GM18868 (cell line): ENCODE results near the gene RASA3.

Experiments
- ATAC-seq: cut with Tn5 transposase; IDR thresholded peaks from one replicate; pipeline ENCODE4 v1.9.1; 2021; ENCODE audit warnings: mild to moderate bottlenecking, moderate library complexity; ENCODE audit not compliant: unreplicated experiment

RASA3 gene

DNA sequence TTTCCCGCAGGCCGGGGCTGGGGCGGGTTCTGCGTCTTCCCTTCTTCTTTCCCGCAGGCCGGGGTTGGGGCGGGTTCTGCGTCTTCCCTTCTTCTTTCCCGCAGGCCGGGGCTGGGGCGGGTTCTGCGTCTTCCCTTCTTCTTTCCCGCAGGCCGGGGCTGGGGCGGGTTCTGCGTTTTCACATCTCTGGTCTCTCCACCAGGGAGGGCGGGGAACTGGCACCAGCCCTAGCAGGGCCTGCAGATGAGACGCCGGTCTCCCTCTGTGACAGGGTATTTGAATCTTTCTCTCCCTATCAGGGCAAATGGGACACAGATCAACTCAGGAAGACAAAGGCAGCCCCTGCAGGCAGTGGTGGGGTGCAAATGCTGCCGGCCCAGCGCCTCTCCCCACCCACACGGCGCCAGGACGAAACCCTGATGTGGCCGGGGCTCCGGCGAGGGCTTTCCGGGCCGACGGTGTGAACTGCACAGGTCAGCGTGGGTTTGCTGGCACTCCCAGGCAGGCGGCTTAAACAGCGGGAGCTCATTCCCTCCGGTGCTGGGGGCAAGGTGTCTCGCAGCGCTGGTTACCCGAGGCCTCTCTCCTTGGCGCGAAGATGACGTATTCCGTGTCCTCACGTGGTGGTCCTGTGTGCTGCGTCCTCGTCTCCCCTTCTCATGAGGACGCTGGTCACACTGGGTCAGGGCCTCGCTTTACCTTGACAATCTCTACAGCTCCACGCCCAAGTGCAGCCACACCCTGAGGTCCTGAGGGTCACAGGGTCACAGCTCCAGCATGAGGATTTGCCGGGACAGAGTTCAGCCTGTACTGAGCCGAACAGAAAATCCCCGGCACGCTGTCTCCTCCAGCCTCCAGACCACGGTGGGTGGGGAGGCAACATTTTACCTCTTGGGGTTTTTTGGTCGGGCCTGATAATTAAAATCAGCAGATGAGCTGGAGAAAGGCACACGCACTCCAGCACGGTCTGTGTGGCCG is 157.8 kb downstream of the RASA3 start:
- ATAC-seq = no peak

DNA sequence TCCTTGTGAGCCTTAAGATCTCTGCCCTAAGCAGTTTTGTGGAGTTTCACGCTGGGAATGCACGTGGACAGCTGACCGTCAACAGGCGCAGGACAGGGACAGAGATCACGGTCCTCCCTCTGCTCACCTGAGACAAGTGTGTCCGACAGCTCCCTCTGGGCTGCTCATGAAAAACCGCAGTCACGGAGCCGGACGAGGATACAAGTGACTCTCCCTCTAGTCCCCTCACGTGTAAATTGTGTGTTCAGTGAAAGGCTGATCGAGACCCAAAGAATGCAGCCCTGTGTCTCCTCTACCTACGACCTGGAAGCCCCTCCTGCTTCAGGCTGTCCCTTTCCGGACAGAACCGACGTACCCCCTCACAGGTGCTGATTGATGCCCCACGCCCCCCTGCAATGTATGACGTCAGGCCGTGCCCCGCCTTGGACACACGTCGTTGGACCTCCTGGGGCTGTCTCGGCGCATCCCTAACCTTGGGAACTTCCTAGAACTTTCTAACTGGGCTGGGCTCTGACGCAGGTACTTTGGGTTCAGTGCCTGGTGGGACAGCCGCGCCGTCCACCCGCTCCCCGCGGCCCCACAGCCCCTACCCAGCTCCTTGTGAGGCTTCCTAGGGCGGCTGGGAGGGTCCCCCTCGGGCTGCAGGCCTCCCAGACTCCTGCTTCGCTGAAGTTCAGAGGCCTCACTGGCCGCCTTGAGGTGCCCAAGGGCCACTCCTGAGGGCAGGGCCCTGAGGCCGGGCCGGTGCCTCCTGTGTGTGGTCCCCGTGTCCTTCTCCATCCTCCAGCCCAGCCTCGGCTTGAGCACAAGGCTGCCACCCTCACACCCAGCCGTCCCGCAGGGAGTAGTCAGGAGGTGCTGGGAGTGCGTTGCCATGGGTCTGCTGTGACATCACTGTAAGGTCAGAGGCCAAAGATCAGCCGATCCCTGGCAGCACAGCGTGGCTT is 158.9 kb downstream of the RASA3 start, which contains the start of gene C13orf46:
Gene C13orf46, minus strand, starts transcription at position 859 of the 947 bp plus-strand sequence. Its CDS starts 79 bp downstream, at position 780.
- ATAC-seq = no peak

DNA sequence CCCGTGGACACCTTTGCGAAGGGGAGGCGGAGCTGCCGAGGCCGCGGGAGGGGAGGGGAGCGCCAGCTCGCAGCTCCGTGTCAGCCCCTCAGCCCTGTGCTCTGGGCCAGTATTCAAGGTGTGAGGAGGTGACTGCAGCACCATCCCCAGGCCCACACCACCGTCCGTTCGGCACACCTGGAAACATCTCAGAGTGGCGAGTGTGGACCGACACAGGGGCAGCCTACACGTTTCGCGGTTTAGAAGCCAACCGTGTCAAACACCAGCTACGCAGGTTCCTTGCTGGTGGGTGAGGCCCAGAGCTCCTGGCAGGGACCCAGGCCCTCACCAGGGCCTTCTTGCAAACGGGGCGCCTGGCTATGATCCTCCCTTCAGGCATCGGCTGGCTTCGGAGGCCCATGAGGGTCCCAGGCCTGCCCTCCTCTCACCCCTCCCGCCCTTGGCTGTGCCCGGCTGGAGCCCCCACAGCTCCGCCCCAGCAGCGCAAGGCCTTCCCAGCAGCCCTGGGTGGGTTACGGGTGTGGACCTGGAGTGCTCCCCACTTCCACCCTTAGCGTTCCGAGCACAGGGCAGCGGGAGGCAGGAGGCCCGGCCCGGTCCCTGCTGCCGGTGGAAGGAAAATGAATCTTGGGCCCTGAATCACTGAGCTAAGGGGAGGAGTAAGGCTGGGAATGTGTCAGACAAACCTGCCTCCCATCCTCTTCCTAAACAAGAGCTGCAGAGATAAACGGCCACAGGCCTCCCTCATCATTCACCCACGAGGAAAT is 159.8 kb downstream of the RASA3 start:
- ATAC-seq = no peak

DNA sequence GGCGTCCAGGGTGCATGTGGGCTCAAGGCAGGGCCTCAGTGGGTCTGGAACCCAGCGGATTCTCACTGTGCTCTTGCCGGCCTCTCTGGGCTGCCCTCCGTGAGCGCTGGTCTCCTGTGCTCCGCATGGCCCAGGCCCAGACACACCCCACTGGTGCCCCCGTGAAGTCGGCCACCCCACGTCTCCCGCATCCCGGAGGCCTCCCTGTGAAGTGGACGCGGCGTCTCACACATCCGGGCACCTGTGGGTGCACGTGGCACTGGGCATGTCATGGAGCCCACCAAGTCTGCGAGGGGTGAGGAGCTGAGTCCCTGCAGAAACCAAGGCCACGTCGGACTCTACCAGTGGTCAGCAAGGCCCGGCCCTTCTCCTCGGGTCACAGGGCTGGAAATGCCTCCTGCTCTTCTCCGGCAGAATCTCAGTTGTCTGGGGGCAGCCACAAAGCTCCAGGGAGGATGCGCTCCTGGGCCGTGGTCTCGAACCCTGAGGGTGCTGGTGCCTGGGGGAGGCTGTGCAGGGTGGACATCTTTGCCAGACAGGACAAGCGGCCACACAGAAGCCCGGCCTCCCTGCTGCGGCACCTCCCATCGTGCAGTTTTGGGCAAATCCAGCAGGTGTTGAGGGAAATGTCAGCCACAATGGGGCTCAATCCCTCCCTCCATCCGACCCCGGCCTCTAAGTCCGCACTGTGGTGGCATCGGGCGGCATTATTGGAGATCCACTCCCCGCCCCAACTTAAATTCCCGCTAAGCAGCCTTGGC is 160.8 kb downstream of the RASA3 start:
- ATAC-seq = no peak

DNA sequence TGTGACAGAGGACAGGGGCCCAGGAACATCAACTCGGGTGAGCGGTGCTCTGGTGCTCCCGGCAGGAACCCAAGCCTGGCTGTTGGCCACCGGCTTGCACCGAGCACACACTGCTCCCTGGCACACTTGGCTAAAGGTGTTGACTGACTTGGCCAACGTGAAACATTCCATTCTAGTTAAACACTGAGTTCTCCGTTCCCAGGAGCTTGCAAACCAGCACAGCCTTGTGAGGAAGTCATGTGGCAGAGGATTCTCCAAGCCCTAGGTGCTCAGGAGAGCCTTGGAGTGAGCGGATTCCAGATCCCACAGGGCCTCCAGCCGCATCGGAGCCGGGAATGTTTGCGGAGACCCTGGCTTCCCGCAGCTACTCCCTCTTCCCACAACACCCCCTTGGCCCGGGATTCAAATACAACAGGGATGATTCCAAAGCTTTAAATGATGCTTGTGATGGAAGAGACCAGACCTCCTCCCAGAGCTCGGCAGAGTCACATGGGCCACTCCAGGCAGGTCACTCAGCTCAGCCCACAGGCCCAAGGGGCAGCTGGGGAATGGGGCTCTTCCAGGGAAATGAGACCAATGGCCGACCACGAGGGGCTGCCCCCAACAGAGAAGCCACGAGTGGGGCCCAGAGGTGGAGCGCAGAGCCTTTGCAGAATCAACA is 161.5 kb downstream of the RASA3 start:
- no peak for ATAC-seq

DNA sequence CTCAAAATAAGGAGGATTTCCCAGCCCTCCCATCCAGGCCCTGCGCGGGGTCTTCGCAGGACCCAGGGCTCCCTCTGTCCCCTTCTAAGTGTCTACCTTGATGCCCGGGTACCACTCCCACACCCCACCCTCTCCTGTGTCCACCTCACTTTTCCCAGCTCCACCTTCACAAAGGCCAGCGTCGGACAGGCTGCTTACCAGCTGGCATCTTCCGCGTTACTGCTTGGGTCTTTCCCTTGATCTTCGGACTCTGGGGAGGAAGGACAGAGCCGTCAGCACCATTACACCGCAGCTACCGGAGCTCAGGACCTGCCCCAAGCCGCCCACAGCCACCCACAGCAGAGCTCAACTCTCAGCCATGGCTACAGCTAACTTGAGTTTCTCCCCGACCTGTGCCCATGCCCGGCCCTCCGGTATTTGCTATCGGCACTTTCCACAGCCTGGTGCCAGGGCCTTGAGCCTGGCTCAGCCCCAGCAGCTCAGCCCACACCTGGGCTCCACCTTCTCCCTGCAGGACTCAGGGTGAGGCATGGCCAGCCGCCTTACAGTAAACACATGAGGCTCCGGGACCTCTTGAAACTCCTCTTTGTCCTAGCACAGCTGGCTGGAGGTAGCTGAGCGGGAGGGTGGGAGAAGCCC is 162.3 kb downstream of the RASA3 start:
- no peak for ATAC-seq

DNA sequence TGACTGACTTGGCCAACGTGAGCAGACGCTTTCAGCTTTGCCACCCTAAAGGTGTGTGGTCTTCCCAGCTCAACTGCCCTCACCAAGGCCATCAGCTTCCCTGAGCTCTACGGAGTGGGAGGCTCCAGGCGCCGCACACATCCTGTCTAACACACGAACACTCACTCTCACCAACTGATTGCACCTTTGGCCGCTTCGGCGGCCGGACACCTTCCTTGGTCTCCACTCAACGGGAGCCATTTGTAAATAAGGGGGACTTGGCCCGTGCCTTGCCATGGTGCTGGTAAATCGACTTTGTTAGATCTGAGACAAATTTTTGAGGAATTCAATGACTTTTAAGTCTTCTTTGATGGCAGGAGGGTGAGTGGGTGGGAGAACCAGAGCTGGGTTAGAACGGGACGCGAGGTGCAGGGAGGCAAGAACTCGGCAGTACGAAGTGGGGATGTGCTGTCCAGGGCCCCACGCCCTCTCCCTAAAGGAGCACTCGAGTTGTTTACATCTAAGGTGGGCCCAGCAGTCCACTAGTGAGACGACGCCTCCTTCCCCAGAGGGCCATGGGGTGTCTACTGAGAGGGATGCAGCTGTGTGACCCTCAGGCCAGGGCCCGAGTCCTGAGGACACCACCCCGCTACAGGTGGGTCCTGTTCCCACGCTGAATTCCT is 163.0 kb downstream of the RASA3 start:
- no peak for ATAC-seq

DNA sequence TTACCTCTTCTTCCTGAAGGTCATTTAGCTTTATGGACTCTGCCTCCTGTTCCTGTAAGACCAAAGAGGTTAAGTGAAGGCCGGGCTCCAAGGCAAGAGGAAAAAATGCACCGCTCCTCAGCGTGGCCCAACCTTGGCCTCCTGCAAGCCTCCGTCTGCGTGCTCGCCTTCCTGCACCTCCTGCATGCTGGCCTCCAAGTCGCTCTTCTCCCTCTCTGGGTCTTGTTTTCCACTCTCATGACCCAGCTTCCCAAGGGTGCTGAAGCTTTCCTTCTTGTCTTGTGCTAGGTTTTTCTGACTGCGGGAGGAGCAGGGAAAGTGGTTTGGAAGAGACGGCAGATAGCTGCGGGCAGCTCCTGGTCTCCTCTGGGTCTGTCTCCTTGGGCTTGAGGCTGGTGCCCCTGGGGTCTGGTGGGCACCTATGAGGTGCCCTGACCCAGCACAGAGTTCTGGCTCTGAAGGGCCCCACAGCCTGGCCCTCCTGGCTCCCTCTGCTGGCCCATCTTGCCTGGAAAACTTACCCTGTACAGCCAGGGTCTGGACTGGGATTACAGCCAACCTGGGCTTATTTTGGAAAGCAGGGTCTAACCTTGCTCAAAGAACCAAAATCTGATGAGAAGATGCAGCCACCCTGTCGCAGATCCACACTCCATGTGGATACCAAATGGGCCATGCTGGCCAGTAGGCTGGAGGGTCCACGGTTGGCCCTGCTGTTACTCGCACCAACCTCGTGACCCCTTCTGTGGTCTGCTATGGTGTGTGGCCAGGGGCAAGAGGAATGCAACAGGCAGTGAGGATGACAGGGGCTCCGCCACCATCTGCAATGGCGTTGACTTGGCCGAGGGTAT is 163.7 kb downstream of the RASA3 start:
- ATAC-seq = no peak

DNA sequence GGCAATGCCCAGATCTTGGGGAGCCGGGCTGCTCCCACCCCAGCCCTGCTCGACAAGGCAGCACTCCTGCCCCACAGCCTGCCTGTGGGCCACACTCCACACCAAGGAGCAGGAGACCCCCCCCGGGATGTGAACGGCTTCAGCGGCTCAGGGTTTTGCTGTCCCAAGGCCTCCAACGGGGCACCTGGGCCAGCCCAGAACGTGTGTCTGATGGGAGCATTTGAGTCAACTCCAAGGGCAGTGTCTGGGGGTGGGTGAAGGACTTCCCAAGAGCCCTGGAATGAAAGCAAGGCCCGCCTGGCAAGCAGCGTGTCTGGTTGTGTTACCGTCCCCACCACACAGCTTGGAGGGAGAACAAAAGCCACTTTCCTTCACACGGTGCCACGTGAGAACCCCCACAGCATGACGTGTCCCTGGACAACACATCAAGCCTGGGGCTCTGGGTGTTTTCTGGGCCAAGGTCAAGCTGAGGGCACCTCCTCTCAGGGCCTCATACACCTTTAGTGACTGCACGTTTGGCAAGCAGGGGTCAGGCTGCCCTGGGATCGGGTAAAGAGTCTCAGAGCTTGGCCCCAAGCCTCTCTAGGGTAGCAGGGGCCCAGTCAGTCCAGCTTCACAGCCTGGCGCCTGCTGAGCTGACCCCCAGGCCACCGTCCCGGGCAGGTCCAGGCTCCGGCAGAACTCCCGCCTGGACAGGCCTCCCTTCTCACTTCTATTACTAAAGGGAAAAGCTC is 164.5 kb downstream of the RASA3 start:
- ATAC-seq = no peak

DNA sequence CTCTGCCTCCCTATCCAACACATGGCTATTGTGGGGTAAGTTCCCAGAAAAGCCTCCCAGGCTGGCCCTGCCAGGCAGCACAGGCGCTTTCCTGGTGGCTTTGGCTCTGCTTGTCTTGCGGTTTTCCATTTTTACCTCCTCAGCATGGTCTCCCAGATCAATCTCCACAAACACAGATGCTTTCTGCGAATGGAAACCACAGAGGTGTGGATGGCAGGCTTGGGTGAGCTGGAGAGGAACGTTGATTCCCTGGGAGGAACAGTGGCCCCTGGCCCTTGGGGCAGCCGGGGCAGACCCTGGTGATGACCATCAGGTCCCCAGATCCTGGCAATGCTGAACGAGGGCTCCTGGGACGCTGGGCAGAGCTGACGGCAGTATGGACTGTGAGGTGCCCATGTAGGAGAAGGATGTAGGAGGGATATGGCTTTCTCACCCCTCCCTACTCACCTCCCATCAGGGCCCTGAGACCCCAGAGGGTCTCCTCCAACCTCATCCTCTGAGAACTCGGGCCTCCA is 165.2 kb downstream of the RASA3 start:
- ATAC-seq = no peak

DNA sequence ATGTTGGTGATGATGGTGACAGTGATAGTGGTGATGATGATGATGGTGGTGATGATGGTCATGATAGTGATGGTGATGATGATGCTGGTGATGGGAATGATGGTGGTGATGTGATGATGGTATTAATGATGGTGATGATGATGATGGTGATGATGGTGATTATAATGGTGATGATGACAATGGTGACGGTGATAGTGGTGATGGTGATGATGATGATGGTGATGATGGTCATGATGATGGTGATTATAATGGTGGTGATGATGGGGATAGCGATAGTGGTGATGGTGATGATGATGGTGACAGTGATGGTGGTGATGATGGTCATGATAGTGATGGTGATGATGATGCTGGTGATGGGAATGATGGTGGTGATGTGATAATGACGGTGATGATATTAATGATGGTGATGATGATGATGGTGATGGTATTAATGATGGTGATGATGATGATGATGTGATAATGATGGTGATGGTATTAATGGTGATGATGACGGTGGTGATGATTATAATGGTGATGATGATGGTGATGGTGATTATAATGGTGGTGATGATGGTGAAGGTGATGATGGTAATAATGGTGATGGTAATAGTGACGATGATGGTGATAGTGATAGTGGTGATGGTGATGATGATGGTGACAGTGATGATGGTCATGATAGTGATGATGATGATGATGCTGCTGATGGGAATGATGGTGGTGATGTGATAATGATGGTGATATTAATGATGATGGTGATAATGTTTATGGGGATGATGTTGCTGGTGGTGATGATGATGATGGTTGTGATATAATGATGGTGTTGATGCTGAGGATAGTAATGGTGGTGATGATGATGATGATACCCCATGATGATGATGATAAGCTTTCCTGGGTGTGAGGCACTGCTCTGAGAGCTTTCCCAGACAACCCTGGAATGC is 166.2 kb downstream of the RASA3 start:
- ATAC-seq = no peak

DNA sequence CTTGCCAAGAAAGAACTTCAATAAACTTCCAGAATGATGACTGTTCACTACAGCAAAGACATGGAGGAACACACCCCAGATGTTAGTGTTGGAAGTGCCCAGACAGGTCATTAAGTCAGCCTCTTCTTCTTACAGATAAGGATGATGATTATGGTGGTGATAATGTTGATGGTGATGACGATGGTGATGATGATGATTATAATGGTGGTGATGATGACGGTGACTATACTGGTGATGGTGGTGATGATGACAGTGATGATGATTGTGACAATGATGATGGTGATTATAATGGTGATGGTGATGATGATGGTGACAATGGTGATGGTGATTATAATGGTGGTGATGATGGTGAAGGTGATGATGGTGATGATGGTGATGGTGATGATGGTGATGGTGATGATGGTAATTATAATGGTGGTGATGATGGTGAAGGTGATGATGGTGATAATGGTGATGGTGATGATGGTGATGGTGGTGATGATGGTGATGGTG is 167.0 kb downstream of the RASA3 start:
- no peak for ATAC-seq

DNA sequence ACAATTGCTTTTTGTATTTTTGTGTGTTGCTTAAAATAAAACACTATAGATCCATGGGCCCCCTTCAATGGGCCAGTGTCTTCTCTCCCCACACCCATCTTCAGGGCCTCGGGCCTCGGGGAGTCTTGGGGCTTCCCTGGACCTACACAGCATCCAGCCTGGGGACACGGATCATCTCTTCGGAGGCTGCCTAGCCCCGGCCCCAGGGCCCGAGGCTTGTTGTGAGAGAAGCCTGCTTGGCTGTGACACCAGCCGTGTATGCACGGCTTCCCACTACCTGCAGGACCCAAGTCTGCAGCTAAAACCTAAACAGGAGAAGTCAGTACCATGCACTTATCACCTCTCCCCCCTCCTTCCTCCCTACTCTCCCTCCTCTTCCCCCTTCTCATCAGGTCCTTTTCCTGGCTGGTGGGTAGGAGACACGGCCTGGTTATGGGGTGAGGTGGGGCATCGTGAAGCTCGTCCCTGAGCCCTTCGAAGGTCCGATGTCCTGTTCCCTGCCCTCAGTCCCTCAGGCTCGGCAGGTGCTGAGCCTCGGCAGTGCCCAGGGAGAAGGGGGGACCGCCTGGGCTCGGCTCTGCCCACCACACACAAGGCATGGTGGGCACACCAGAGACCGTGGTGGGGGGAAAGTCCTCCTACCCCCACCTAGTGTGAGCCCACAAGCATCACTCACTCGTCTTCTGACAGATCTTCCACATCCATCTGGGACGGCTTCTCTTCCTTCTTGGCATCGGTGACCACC is 168.0 kb downstream of the RASA3 start:
- no peak for ATAC-seq

DNA sequence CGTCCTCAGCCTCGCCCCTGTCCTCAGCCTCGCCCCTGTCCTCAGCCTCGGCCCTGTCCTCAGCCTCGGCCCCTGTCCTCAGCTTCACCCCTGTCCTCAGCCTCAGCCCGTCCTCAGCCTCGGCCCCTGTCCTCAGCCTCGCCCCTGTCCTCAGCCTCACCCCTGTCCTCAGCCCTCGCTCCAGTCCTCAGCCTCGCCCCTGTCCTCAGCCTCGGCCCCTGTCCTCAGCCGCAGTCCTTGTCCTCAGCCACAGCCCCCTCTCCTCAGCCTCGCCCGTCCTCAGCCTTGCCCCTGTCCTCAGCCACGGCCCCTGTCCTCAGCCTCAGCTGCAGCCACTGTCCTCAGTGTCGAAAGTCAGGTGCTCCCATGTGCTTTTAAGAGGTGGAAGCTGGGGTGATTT is 169.0 kb downstream of the RASA3 start:
- ATAC-seq = no peak

DNA sequence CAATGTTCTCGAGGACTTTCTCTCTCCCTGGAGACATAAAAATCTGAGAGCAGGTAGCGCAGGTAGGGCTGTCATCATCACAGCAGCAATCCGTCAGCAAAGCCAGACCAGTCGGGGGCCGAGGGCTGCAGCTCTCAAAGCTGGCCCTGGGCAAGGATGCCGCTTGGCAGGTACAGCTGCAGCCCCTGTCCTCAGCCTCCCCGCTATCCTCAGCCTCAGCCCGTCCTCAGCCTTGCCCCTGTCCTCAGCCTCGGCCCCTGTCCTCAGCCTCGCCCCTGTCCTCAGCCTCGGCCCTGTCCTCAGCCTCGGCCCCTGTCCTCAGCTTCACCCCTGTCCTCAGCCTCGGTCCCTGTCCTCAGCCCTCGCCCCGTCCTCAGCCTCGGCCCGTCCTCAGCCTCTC is 169.4 kb downstream of the RASA3 start:
- ATAC-seq = no peak
